SU-DHL-6 (cell line): Measurements from ENCODE around the gene HSF5.
"Not testable (repeated sequence)": the region's sequence is repeated elsewhere in the genome, so short reads cannot be mapped to it uniquely, and the experiment has no call there.

Experiments used
- H2AFZ ChIP-seq: fragments of 200-600 bp; sonication (generic); 2 replicates; pipeline ENCODE4 v1.6.1; 2014; ENCODE audit warnings: low read depth, mild to moderate bottlenecking, moderate library complexity, mixed read lengths, antibody characterized with exemption, low read length; ENCODE audit not compliant: severe bottlenecking
- H3F3A ChIP-seq: fragments of 200-600 bp; shearing (Covaris generic); 2 replicates; pipeline ENCODE4 v1.6.0; 2016; ENCODE audit warnings: antibody characterized with exemption, mild to moderate bottlenecking; ENCODE audit not compliant: insufficient read depth
- H3K27ac ChIP-seq: fragments of 200-600 bp; sonication (generic); 2 replicates; pipeline ENCODE4 v1.5.1; 2016; ENCODE audit warnings: low read depth, mild to moderate bottlenecking, low read length, moderate library complexity, mixed read lengths
- H3K27me3 ChIP-seq: fragments of 200-600 bp; sonication (generic), shearing (Covaris generic); 2 replicates; pipeline ENCODE4 v1.6.0; 2014; ENCODE audit warnings: mild to moderate bottlenecking, low read length
- H3K36me3 ChIP-seq: fragments of 200-600 bp; sonication (generic); 2 replicates; pipeline ENCODE4 v1.6.1; 2014; ENCODE audit warnings: mild to moderate bottlenecking, low read length, mixed read lengths
- H3K4me2 ChIP-seq: fragments of 300-600, 200-600 bp; shearing (Covaris generic), sonication (generic); 2 replicates; pipeline ENCODE4 v1.6.0; 2014; ENCODE audit warnings: low read length, low read depth, mild to moderate bottlenecking; ENCODE audit not compliant: poor library complexity, severe bottlenecking
- H3K4me3 ChIP-seq: fragments of 200-600 bp; sonication (generic); 2 replicates; pipeline ENCODE4 v1.5.1; 2014; ENCODE audit warnings: antibody characterized with exemption, low read length, mild to moderate bottlenecking, mixed read lengths; ENCODE audit not compliant: insufficient read depth, poor library complexity, severe bottlenecking
- H3K79me2 ChIP-seq: fragments of 200-600 bp; sonication (generic); 2 replicates; pipeline ENCODE4 v1.6.1; 2014; ENCODE audit warnings: mild to moderate bottlenecking, low read length, moderate library complexity; ENCODE audit not compliant: insufficient read depth
- H3K9ac ChIP-seq: fragments of 200-600 bp; sonication (generic); 2 replicates; pipeline ENCODE4 v1.7.0; 2014; ENCODE audit warnings: mild to moderate bottlenecking, low read length
- H3K9me2 ChIP-seq: fragments of 200-600 bp; sonication (generic); replicated peaks from 2 replicates; pipeline ENCODE4 v1.6.1; 2014; ENCODE audit warnings: low read length; ENCODE audit not compliant: insufficient read depth
- H3K9me3 ChIP-seq: fragments of 200-600 bp; sonication (generic); 2 replicates; pipeline ENCODE4 v1.6.1; 2014; ENCODE audit warnings: low read length, mixed read lengths; ENCODE audit not compliant: insufficient read depth
- H4K20me1 ChIP-seq: fragments of 200-600 bp; sonication (generic); 2 replicates; pipeline ENCODE4 v1.6.1; 2014; ENCODE audit warnings: low read depth, mild to moderate bottlenecking, antibody characterized with exemption, low read length, moderate library complexity, mixed read lengths
- EZH2phosphoT487 ChIP-seq: fragments of 200-600 bp; sonication (generic), shearing (Covaris generic); conservative IDR thresholded peaks from 2 replicates; pipeline ENCODE4 v1.6.1; 2018; ENCODE audit warnings: mild to moderate bottlenecking, antibody characterized with exemption, low read length, moderate library complexity, mixed read lengths
- TF ChIP-seq, protein P1 (sequence below): fragments of 200-600 bp; sonication (generic); IDR thresholded peaks from one replicate; pipeline ENCODE4 v1.5.1; 2017; ENCODE audit warnings: antibody characterized with exemption, mild to moderate bottlenecking, low read length, moderate library complexity; ENCODE audit not compliant: insufficient read depth, poor library complexity, severe bottlenecking

The HSF5 gene

DNA sequence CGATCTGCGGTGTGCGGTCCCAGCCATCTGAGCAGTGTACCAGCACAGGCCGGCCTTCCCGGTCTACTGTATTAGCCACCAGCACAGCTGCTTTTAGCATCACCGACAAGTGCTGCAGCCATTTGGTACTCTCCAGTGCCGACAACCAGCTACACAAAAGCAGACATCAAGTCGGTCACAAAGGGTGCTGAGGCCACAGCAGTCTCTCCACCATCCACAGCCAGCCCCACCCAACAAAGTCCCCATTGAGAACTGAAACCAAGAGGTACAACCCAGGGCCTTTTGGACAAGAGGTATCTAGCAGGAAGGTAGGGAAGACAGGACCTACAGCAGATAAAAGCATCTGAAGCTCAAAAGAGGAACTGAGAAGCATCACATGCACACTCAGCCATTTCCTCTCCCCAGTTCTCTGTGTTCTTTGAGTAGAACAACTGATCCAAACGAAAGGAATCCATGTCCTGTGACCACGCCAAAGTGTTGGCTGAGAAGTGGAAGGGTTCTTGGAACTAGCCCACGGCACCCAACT lies 16.7 kb upstream of the HSF5 start:
- Histone ChIP-seq H3K79me2 (no peaks in the 10 kb centered on the region), H3K27me3 (no peaks in the 10 kb centered on the region), H2AFZ (no peak overlapping the region), H3K27ac (peak overlapping the region; percentile 38; the same call in 1 of the 2 replicates), H3F3A (no peaks in the 10 kb centered on the region), H3K4me3 (no peak overlapping the region), H3K9ac (no peak overlapping the region), H3K4me2 (no peak overlapping the region), H3K9me2 (no peaks in the 10 kb centered on the region), H3K9me3 (no peaks in the 10 kb centered on the region), H4K20me1 (no peaks in the 10 kb centered on the region), H3K36me3 (peaks cover 15% of the 10 kb centered on the region; the same call in 1 of the 2 replicates)
- no peak for TF ChIP-seq EZH2phosphoT487
- TF ChIP-seq, protein P1, sequence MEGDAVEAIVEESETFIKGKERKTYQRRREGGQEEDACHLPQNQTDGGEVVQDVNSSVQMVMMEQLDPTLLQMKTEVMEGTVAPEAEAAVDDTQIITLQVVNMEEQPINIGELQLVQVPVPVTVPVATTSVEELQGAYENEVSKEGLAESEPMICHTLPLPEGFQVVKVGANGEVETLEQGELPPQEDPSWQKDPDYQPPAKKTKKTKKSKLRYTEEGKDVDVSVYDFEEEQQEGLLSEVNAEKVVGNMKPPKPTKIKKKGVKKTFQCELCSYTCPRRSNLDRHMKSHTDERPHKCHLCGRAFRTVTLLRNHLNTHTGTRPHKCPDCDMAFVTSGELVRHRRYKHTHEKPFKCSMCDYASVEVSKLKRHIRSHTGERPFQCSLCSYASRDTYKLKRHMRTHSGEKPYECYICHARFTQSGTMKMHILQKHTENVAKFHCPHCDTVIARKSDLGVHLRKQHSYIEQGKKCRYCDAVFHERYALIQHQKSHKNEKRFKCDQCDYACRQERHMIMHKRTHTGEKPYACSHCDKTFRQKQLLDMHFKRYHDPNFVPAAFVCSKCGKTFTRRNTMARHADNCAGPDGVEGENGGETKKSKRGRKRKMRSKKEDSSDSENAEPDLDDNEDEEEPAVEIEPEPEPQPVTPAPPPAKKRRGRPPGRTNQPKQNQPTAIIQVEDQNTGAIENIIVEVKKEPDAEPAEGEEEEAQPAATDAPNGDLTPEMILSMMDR = no peak

DNA sequence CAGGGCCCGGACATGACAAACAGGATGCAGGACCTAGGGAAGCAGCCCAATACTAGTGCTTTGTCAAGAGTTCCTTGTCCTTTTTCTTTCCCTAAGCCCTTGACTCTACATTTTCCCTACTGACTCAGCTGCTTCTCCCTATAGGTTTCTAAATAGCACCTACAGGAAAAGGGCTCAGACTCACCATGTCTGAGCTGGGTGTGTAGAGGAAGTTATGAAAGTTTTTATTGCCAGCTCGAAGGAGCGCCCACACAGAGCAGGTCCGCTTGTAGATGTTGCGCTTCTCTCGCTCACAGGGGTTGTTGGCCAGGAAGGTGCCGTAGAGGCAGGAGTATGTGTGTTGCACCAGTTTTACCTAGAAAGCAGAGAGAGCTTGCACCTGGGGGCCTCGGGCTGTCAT lies 15.7 kb upstream of the HSF5 start:
- H3K27me3 ChIP-seq = no peaks in the 10 kb centered on the region
- no peak for TF ChIP-seq EZH2phosphoT487
- TF ChIP-seq, protein P1 = no peak
- H4K20me1 ChIP-seq = no peaks in the 10 kb centered on the region
- no peak overlapping the region for H2AFZ ChIP-seq
- H3K9me2 ChIP-seq = no peaks in the 10 kb centered on the region
- H3K4me3 ChIP-seq = no peak overlapping the region
- no peak overlapping the region for H3K4me2 ChIP-seq
- no peak overlapping the region for H3K9ac ChIP-seq
- no peaks in the 10 kb centered on the region for H3K9me3 ChIP-seq
- no peaks in the 10 kb centered on the region for H3K79me2 ChIP-seq
- H3K27ac ChIP-seq = no peak overlapping the region
- H3K36me3 ChIP-seq = peaks cover 15% of the 10 kb centered on the region; the same call in 1 of the 2 replicates
- H3F3A ChIP-seq = no peaks in the 10 kb centered on the region

DNA sequence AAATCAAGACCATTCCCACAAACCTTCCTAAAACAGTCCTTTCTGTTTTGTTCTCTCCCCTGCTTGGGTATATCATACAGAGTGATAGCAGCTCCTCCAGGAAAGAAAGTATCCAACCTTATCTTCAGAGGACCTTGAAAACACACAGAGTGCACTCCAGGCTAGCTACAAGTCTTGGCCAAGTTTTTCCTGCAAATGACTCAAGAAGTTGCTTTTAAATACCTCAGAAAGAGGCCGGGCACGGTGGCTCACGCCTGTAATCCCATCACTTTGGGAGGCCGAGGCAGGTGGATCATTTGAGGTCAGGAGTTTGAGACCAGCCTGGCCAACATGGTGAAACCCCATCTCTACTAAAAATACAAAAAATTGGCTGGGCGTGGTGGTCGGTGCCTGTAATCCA lies 14.9 kb upstream of the HSF5 start:
- H3K79me2 ChIP-seq, H3K9ac ChIP-seq, H3K27me3 ChIP-seq, H4K20me1 ChIP-seq, H2AFZ ChIP-seq, H3K9me3 ChIP-seq, H3K9me2 ChIP-seq, H3K4me3 ChIP-seq, H3K27ac ChIP-seq, H3K4me2 ChIP-seq, H3F3A ChIP-seq: not testable (repeated sequence)
- peaks cover 18% of the 10 kb centered on the region; the same call in 1 of the 2 replicates for H3K36me3 ChIP-seq

DNA sequence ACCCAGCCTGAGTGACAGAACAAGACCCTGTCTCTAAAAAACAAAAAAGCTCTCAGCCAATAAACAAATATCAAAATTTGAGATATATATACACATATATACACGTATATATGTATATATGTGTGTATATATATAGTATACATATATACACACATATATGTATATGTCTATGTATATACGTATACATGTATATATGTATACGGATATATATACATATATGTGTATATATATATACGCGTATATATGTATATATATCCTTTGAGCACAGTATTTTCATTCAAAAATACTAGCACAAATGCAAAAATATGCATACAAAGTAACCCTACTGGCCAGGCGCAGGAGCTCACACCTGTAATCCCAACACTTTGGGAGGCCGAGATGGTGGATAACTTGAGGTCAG lies 13.2 kb upstream of the HSF5 start:
- no peak overlapping the region for H3K27ac ChIP-seq
- H3K9me3 ChIP-seq = no peaks in the 10 kb centered on the region
- H3K79me2 ChIP-seq = no peaks in the 10 kb centered on the region; the same call in 1 of the 2 replicates
- H3K9me2 ChIP-seq = no peaks in the 10 kb centered on the region
- TF ChIP-seq, protein P1 = no peak
- no peak for TF ChIP-seq EZH2phosphoT487
- no peaks in the 10 kb centered on the region for H4K20me1 ChIP-seq
- H3K36me3 ChIP-seq = peaks cover 16% of the 10 kb centered on the region
- no peak overlapping the region for H3K4me3 ChIP-seq
- no peaks in the 10 kb centered on the region for H3K27me3 ChIP-seq
- H3K9ac ChIP-seq = no peak overlapping the region
- no peak overlapping the region for H2AFZ ChIP-seq
- H3F3A ChIP-seq = no peaks in the 10 kb centered on the region
- H3K4me2 ChIP-seq = no peak overlapping the region
